Activated B cell treated with CpG ODN at 0.5 μM for 24 hours (primary cell): ENCODE results near the gene FAM98C. TPM values are rescaled to one million over a fixed set of nuclear protein-coding genes. Genes with fewer than 3 reads are reported as not detected.

Source experiments
- ATAC-seq: fragments of 200-7000 bp; cut with Tn5 transposase; one replicate; pipeline ENCODE4 v1.10.0; 2021; ENCODE audit warnings: low read depth, mild to moderate bottlenecking, moderate library complexity
- CTCF ChIA-PET: fragments of 350-600 bp; sonication (Branson Sonifier 250); formaldehyde crosslinking; loops from one replicate; lab custom pipeline; 2021; ENCODE audit warnings: antibody characterized with exemption; lab: Charles Lee
- POLR2A ChIA-PET: fragments of 350-600 bp; sonication (Branson Sonifier 250); formaldehyde crosslinking; loops from one replicate; lab custom pipeline; 2021; ENCODE audit warnings: antibody characterized with exemption; lab: Charles Lee
- DNase-seq: peaks from one replicate; pipeline ENCODE4 v3.0.0; 2022
- H3K27ac Mint-ChIP-seq: one replicate; pipeline ENCODE4 v1.8.0; 2020; ENCODE audit warnings: mixed read lengths
- H3K27me3 Mint-ChIP-seq: one replicate; pipeline ENCODE4 v1.8.0; 2021; ENCODE audit warnings: mixed read lengths
- H3K36me3 Mint-ChIP-seq: one replicate; pipeline ENCODE4 v1.8.0; 2021; ENCODE audit warnings: low read depth, mixed read lengths
- H3K4me1 Mint-ChIP-seq: one replicate; pipeline ENCODE4 v1.8.0; 2021; ENCODE audit warnings: mixed read lengths
- H3K4me3 Mint-ChIP-seq: one replicate; pipeline ENCODE4 v1.8.0; 2020; ENCODE audit warnings: mild to moderate bottlenecking, mixed read lengths
- H3K9me3 Mint-ChIP-seq: one replicate; pipeline ENCODE4 v1.8.0; 2020; ENCODE audit warnings: mixed read lengths
- CTCF ChIP-seq: fragments of 200-600 bp; IDR thresholded peaks from one replicate; pipeline ENCODE4 v1.8.0; 2022; ENCODE audit warnings: antibody characterized with exemption, mild to moderate bottlenecking
- intact Hi-C: fragments of 100-400 bp; cut with micrococcal nuclease; formaldehyde crosslinking; loops from one replicate; pipeline ENCODE4 v1.15.1; 2024
- total RNA-seq: library from RNA; stranded (reverse); gene quantifications from 2 replicates; pipeline ENCODE4 v1.2.3, GENCODE V29; 2022

Gene FAM98C
- total RNA-seq, 1 donor from 2014 or later: 40.0 TPM

GRCh38 chr19:38437295-38437694 lies 34.4 kb downstream of the FAM98C start:
- TF ChIP-seq CTCF: no peak
- Mint-ChIP-seq H3K9me3 (no peaks in the 10 kb centered on the region), H3K27ac (no peak overlapping the region), H3K27me3 (peaks cover 19% of the 10 kb centered on the region), H3K36me3 (no peaks in the 10 kb centered on the region), H3K4me1 (peaks cover 11% of the 10 kb centered on the region), H3K4me3 (no peak overlapping the region)
- intact Hi-C loops: no loop called here
- DNase-seq: no peak
- CTCF ChIA-PET: interaction anchor here (1.6 kb wide), 1 partner anchor 34 kb away, joined by 6 read pairs; the partner anchor contains the start of gene FAM98C
- ATAC-seq: no peak
- POLR2A ChIA-PET: interaction anchor here (0.8 kb wide), 1 partner anchor 34 kb away, joined by 3 read pairs; the partner anchor contains the start of gene FAM98C

- Mint-ChIP-seq H3K27me3 (peaks cover 21% of the 10 kb centered on the region), H3K27ac (no peak overlapping the region), H3K9me3 (no peaks in the 10 kb centered on the region), H3K36me3 (no peaks in the 10 kb centered on the region), H3K4me1 (peaks cover 11% of the 10 kb centered on the region), H3K4me3 (no peak overlapping the region)
- TF ChIP-seq CTCF: no peak
- ATAC-seq: no peak
- CTCF ChIA-PET: interaction anchor here (1.6 kb wide), 1 partner anchor 35 kb away, joined by 6 read pairs; the partner anchor contains the start of gene FAM98C
- POLR2A ChIA-PET: interaction anchor here (0.6 to 0.8 kb wide), 2 partner anchors 35 to 76 kb away, joined by 3 read pairs; partner anchors contain the start of gene FAM98C
- intact Hi-C loops: no loop called here
- DNase-seq: no peak
Measured at GRCh38 chr19:38437917-38438316, 35.0 kb downstream of the FAM98C start.

DNA sequence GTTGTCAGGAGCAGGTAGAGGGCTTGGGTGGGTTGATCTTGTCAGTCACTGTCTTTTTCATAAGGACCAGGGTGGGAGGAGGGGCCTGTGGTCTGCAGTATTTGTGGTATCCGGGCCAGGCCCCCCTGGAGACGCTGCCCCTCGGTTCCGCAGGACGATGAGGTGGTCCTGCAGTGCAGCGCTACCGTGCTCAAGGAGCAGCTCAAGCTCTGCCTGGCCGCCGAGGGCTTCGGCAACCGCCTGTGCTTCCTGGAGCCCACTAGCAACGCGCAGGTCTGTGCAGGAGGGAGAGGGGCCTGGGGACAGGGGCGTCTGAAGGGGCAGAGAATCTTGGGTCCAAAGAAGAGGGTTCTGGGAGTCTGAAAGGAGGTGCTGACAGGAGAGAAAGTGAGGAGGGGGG lies 37.7 kb downstream of the FAM98C start:
- ATAC-seq: no peak
- TF ChIP-seq CTCF: no peak
- intact Hi-C loops: no loop called here
- CTCF ChIA-PET: no interaction called here
- no peak overlapping the region for H3K4me3 Mint-ChIP-seq
- H3K9me3 Mint-ChIP-seq: no peaks in the 10 kb centered on the region
- H3K27me3 Mint-ChIP-seq: peaks cover 16% of the 10 kb centered on the region
- peaks cover 2% of the 10 kb centered on the region for H3K4me1 Mint-ChIP-seq
- POLR2A ChIA-PET: no interaction called here
- H3K36me3 Mint-ChIP-seq: no peaks in the 10 kb centered on the region
- no peak for DNase-seq
- H3K27ac Mint-ChIP-seq: no peak overlapping the region

GRCh38 chr19:38441657-38442348 lies 38.9 kb downstream of the FAM98C start:
- Mint-ChIP-seq H3K4me1 (peaks cover 2% of the 10 kb centered on the region), H3K36me3 (no peaks in the 10 kb centered on the region), H3K4me3 (no peak overlapping the region), H3K27me3 (peaks cover 18% of the 10 kb centered on the region), H3K27ac (no peak overlapping the region), H3K9me3 (no peaks in the 10 kb centered on the region)
- ATAC-seq (peak; percentile 45), DNase-seq (no peak)
- TF ChIP-seq CTCF: no peak
- ChIA-PET CTCF (no interaction called here), POLR2A (no interaction called here)
- intact Hi-C loops: loop anchor here (1.0 kb wide), 1 partner anchor 39 kb away; the partner anchor contains the start of gene FAM98C

- TF ChIP-seq CTCF: no peak
- H3K27me3 Mint-ChIP-seq: peaks cover 18% of the 10 kb centered on the region
- POLR2A ChIA-PET: no interaction called here
- H3K27ac Mint-ChIP-seq: no peak overlapping the region
- intact Hi-C loops: no loop called here
- CTCF ChIA-PET: no interaction called here
- no peaks in the 10 kb centered on the region for H3K36me3 Mint-ChIP-seq
- H3K4me1 Mint-ChIP-seq: peaks cover 2% of the 10 kb centered on the region
- no peaks in the 10 kb centered on the region for H3K9me3 Mint-ChIP-seq
- ATAC-seq (no peak), DNase-seq (no peak)
- no peak overlapping the region for H3K4me3 Mint-ChIP-seq
Measured at GRCh38 chr19:38442736-38443135, 39.8 kb downstream of the FAM98C start.
